Activated T-cell treated with anti-CD3 and anti-CD28 coated beads, Interleukin-2, amount 50 U/mL, for 1 hour (primary cell): ENCODE results near the gene COL25A1.
A peak's percentile ranks its signal among the peaks of the same experiment; 100 is the strongest.

Experiments used
- DNase-seq: peaks from one replicate; pipeline ENCODE4 v3.0.0-alpha.2; 2020

COL25A1 gene

DNA sequence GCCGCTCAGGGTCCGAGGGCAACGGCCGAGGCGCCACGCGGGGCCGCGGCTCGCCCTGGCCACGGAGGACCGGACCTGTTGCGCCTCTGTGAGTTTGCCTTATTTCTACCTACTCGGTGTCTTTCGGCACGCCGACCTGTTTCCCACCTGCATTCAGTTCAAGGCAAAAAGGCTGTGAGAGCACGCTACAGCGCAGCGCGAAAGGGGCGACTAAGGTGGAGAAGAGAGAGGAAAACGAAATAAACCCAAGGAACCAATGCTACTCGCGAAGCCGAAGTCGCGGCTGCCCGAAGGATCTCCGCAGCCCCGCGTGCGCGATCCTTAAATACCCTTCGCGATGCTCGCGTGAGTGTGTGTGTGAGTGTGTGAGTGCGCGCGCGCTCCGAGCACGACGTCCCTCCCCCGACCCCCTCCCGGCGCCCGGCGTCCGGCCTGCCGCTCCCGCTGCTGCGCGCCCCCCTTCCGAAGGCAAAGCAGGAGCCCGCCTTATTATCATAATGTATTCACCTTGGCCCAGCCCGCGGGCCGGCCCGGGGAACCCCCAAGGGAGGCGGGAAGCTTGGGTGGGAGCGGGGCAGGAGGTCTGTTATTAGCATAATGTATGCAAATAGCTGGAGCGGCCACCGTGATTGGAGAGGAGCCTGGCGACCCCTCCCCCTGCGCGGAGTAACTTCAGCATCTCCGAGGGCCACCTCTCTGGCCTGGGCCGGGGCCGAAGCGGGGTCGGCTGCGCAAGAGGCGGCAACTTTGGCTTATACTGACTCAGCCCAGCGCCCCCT is at the start of gene COL25A1:
Gene COL25A1, minus strand, starts transcription at position 298 of the 779 bp plus-strand sequence.
- peak; percentile 40 for DNase-seq

DNA sequence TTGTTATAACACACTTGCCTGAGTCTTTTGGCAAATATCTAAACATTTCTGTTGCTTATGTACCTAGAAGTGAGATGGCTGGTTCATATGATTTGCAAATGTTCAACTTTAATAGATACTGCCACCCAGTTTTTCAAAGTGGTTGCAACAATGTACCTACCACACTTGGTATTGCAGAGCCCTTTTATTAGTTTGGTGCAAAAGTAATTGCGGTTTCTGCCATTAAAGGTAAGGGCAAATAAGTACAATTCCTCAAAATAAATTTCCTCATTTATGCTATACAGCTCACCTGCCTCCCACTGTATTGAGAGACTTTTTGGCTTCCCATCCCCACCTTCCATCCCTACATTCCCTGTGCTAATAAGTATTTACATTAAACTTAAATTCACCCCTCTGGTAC is 47.7 kb upstream of the COL25A1 start:
- no peak for DNase-seq

DNA sequence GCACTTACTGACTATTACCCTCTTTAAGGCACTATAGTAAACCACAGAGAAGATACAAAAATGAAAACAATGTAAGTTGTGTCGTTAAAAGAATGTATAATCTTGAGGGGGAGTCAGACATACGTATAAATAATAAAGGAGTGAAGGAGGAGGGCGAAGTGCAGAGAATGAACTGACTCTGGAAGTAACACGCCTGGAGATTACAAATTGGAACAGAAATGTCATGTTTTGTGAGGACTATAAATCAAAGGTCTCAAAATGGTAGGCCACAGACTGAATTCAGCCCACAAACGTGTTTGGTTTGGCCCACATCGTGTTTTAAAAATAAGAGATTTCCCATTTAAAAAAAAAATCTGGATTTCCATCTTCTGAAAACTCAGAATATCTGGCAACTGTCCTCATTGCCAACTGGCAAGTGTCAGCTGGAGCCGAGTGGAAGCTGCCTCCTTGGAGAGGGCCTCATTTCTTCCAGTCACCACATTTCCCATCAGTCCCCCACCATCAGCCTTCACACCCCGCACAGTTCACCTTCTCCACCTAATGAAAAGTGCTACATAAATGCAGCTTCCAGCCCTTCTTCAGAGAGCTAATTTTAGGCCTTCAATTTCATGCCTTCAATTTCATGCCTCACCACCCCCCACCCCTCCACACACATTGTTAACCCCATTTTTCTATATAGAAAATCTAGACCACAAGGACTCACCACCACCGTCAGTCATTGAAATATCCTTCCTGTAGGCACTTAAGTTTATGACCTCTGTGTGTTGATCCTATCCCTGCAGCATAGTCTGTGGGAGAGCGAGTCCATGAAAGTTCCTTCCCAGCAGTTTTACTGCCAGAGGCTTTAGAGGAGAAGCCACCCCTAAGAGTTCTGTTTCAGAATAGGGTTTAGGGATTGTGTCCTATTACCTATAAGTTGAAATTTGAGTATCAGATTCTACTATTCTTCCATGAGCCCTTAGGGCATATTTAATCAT is 32.0 kb upstream of the COL25A1 start:
- no peak for DNase-seq

DNA sequence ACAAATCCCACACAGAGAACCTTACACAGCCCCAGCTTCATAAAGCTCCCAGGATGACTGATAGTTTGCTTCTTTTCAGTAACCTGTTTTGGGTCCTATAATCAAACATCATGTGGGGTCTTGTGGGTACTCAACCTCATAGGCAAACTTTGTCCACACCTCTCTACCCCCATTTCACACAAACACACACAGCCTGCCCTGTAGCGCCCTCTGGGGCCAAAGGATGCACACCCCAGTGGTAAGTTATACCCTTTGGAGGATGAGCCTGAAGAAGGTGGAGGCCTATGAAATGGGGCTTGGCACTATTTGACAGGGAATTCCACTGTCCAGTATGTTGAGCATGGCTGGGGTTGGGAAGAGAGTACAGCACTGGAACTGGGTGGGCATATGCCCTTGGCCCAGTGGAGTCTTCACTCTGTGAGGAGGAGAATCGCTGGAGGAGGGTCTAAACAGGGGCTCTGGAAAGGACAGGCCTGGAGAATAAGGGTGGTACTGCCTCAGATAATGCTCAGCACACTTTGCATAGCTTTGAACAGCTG is 30.5 kb upstream of the COL25A1 start:
- no peak for DNase-seq

DNA sequence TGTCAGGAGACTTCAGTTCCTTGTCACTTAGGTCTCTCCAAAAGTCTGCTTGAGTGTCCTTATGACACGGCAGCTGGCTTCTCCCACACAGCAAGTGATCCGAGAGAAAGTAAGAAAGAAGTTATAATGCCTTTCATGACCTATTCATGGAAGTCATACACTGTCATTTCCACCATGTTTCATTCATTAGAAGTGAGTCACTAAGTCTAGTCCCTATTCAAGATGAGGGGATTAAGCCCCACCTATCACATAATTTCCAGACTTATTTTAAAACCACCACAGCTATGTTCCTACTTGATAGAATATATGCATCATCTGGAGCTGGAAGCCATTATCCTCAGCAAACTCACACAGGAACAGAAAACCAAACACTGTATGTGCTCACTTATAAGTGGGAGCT is 25.2 kb upstream of the COL25A1 start:
- DNase-seq: no peak

DNA sequence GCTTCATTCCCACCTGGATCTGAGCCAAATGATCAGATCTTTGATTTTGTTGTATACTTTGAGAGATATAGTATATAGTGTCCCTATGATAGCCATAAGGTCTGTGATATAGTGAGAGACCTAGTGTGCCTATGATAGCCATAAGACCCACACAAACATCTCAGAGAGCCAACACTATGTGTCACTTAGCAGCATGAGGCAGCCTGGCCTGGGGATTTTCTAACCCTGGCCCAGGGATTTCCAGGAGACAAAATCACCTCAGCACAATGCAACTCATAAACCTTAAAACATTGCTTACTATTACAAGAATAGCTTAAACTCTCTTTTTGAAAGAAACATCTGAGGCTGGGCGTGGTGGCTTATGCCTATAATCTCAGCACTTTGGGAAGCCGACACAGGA is 23.2 kb upstream of the COL25A1 start:
- no peak for DNase-seq

DNA sequence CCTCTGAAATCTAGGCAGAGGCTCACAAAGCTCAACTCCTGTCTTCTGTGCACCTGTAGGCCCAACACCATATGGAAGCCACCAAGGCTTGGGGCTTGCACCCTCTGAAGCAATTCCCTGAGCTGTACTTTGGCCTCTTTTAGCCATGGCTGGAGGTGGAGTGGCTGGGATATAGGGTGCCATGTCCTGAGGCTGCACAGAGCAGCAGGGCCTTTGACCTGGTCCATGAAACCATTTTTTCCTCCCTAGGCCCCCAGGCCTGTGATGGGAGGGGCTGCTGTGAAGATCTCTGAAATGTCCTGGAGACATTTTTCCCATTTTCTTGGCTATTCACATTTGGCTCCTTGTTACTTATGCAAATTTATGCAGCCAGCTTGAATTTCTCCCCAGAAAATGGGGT is 20.9 kb upstream of the COL25A1 start:
- DNase-seq: no peak

DNA sequence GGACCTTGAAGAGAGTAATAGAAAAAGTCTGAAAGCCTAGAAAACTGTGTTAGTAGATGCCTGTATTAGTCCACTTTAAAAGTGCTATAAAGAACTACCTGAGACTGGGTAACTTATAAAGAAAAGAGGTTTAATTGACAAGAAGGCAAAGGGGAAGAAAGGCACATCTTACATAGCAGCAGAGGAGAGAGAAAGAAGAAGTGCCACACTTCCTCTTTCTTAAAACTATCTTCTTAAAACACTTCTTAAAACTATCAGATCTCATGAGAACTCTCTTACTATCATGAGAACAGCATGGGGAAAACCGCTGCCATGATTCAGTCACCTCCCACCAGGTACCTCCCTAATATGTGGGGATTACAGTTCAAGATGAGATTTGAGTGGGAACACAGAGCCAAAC is 18.8 kb upstream of the COL25A1 start:
- DNase-seq: no peak

DNA sequence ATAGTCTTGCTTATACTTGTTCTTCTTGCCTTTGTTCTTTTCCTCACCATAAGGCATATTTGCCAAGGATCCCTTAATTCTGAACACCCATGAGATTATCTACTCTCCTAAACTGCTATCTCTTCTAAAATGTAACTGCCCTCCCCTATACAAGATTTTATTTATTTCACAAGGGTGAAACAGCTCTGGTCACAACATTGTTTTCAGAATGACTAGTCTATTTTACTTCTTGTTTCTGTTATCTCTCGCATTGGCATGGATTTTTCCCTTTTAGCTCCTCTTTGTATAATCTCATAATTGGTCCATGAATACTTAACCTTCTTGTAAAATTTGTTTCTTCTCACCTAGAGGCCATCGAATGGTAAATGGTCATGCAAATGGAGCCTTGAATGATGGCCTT is 17.2 kb upstream of the COL25A1 start:
- DNase-seq: no peak

DNA sequence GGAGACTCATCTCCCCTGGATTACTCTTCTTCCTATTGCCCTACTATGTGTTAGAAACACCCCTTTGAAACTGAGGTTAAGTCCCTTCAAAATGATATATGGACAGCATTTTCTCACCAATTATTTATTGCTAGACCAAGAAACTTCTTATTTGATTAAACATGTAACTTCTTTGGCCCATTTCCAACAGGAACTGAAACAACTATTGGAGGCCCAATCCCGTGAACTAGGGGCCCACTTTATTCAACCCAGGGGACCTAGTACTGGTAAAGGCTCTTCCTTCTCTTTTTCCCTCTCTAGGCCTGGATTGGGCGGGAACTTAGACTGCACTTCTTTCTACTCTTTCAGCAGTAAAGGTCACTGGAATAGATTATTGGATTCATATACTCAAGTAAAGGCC is 16.7 kb upstream of the COL25A1 start:
- no peak for DNase-seq

DNA sequence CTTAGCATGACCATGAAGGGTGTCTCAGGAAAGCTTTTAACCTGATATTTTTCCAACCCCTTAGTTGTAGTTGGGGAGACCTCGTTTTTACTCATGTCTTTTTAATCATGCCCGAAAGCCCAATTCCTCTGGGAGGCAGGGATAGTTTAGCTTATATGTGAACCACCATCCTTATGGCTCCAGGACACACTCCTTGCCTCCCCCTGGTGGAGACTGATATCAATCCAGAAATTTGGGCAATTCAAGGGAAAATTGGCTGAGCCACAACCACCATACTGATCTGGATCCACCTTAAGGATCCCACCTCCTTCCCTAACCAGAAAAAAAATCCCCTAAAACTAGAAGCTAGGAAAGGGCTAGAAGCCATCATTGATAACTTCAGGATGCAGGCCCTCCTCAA is 13.4 kb upstream of the COL25A1 start:
- no peak for DNase-seq

DNA sequence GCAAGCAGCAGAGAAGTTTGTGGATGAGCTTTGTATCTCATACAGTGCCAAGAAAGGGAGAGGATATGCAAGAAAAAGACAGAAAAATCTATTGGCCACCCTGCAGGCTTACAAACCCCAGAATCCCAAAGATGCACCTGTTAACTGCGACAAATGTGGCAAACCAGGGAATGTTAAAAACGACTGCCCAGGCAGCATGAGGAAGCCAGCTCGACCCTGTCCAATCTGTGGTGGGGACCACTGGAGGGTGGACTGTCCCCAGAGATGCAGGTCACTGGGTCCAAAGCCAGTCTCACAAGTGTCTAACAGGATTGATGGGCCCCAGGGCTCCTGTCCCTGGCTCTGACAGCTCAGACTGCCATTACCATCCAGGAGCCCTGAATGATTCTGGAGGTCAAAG is 12.9 kb upstream of the COL25A1 start:
- DNase-seq: no peak

DNA sequence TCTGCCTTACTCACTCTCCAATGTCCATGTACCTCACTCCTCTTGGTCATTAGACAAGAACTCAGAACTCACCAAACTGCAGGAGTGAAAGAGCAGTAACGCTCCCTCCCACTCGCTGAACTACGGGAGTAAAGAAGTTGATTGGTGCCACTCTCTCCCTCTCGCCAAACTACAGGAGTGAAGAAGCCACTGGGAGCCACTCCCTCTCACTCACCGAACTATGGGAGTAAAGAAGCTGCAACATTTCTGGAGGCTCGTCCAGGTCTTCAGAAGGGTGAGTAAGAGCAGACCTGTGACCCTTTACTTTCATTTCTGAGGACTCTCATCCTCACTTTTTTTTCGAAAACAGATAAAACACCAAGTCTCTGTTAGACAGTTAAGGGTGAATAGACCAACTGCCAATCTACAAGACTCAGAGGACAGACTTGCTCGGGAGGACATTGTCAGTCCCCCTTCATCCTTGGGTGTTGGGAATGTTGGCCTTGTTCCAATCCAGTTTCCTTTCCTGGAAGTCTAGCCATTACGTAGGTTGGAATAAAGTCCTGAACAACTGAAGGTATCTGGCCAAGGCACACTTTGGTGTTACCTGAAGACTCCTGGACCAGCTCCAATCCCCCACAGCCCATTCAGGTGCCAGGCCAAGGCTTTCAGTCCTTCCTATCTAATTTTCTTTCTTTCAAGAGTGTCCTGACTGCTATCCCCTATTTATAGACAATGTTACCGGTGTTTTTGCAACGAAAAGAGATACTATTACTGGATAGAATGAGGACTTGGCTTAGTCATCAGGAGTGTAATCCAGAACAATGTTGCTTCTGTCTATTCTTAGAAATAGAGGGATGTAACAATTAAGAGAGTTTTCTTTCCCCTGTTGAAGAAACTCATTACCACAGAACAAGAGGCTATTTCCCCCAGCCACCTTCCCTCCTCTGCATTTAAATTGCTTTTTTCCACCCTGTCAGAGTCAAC is 11.0 kb upstream of the COL25A1 start:
- no peak for DNase-seq

DNA sequence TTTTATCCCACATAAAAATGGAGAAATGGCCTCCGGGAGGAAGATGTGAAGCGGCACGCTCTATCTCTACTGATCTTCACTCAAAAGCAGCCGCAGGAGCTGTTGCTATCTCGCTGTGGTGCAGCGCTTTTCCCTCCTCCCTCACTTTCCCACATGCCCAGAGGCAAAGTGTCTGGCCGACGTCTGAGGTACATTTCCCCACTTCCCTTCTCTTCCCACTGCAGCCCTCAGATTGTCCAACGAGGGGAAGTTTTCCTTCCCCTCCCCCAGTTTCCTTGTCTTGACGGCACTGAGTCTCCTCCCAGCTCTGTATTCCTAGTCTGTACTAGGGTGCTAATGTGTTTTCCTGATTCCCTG is 660 bp upstream of the COL25A1 start:
- no peak for DNase-seq

DNA sequence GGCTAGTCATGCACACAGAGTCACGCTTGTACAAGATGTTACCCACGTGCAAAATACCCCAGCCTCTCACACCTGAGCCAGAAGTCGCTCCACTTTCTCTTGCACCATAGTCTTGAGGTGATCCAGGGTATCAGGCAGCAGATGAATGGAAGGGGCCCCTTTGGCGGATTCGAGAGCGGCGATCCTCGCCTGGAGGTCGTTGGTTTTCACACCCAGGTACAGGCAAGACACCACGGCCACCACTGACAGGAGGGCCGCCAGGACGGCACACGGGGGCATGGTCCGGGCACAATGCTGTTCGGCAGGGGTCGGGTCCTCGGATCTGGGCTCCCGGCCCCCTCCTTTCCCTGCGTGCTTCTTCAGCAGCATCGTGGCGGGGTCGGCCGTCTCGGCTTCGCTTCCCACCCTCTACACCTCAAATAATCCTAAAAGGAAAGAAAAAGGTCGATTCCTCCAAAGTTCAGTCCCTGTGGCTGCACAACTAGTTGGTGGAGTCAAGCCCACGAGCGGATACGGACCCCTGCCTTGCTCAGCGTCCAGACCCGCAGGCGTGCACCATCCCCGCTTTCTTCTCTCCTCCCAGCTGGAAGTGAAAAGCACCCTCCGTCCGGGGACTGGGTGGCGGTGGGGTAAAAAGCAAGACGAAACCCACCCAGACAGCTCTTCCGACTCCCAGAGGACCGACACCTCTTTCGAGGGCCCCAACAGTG is 652 bp downstream of the COL25A1 start:
- peak; percentile 17 for DNase-seq

DNA sequence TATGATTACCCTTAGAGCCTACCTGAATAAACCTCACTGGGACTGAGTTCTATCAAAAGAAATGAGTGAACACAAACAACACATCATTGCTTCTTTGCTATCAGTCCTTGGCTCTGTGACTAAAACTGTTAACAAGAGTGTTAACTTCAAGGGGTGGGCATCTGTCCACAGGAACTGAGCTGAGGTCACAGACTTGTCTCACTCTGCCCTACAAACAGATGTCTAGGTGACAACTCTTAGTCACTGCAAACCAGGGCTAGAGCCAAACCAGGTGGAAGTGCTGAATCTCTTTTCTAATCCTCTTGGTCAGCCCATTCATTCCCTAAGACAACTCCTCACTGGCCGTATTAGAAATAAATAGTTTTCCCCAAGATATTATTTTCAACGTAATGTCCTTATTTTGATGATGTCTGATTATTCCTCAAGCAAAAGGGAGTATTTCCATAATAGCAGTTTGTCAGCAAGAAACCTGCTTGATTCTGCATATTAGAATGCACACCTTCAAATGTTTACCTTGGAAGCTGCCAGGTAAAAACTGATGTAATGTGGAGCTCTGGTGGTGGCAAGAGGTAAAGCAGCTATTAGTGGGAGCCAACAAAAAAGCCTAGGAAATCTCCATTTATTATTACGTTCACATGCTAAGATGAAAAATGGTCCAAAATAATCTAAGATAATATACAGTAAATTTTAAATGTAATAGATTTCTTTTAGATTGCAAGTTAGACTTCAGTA is 4.0 kb downstream of the COL25A1 start:
- no peak for DNase-seq

DNA sequence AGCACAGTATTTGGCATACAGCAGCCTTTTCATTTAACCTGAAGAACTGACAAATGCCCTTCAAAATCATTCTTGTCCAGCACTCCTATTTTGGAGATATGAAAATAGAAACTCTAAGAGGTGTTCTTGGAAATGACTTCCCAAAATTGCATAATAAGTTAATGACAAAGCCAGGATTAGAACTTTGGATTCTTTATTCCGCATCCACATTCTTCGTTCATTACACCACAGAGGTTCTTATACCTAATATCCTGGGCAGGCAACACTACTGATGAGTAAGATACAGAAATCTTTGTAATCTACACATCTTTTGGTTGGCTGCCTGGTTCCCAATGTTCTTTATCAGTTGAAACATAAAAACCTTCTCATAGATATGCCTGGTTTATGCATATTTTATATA is 5.9 kb downstream of the COL25A1 start:
- DNase-seq: no peak

DNA sequence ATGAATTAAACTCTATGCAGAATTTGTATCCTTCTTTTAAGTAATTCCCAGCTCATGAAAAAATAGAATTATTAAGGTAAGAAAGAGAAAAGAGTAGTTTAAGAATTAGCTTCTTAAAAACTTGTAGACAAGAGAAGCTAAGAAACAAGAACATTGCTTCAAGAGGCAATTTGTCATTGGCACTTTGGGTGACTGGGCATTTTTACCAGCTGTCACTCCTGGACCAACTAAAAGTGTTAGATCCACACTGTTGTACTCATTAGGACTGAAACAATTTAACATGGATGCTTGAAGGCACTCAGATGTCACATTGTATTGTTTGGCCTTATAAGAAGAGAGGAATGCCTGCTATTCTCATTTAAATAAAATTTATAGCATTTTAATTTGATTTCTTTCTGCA is 7.4 kb downstream of the COL25A1 start:
- DNase-seq: no peak

DNA sequence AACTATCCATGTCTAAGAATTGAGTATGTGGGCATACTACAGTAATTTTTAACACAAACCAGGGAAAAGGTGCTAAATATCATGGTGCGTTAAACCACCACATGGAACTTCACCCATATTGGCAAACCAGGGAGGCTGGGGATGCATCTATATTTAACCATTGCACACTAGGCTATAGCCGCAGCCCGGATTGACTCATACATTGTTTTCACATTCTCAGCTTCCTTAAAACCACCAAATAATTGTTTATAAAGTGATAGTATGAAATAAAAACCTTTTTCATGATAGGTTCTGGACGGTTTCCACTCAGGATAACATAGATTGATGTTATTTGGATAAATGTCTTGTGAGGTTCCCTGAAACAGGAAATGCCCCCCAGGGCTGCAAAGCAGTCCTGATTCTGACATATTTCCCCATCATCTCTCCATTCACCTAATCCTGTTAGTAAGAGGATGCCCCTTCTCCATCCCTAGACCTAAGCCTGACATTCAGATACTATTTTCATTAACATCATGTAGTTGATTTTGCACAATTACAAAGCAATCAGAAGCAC is 7.9 kb downstream of the COL25A1 start:
- no peak for DNase-seq

DNA sequence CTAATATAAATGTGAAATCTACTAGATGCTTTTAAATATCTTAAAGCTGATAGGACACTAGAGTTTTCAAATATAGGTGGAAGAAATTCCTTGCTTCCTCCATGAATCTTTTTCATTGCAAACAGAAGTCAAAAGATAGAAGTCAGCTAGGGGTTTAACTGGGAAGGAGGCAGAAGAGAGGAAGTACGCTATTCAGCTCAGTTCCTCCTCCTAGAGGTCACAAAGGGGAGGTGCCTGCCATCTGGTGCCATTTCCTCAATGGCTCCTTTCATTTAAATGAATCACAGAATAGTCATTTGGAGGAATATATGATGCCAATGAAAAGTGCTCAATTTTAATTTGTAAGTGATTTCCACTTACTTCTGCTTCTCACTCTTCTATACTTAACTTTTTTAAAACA is 8.5 kb downstream of the COL25A1 start:
- DNase-seq: no peak

DNA sequence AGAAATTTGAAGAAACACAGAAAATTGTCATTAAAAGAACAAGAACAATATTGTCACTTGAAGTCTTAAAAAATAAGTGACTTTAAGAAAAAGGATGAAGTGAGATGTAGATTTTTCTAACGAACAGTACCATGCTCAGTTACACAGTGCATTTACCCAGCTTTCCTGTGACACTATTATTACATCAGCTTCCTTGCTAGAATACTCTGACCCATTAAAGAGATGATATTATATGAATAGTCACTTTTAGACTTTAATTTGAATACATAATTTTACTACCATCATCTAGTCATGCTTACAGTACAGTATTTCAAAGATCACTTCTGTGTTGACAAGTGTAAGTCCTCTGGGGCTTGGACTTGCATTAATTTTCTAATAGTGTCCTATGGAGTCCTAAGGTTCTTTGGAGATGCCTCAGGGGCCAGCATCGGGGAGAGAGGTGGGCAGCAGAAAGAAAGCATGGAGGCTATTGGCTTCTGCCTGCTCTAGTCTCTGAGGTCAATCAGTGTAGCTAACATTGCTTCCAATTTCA is 10.7 kb downstream of the COL25A1 start:
- no peak for DNase-seq
